GM19025 (cell line): Measurements from ENCODE around the gene CCT8.

Experiments
- ATAC-seq: cut with Tn5 transposase; IDR thresholded peaks from one replicate; pipeline ENCODE4 v1.9.1; 2021; ENCODE audit warnings: mild to moderate bottlenecking, low read depth, moderate library complexity; ENCODE audit not compliant: unreplicated experiment

The CCT8 gene, protein sequence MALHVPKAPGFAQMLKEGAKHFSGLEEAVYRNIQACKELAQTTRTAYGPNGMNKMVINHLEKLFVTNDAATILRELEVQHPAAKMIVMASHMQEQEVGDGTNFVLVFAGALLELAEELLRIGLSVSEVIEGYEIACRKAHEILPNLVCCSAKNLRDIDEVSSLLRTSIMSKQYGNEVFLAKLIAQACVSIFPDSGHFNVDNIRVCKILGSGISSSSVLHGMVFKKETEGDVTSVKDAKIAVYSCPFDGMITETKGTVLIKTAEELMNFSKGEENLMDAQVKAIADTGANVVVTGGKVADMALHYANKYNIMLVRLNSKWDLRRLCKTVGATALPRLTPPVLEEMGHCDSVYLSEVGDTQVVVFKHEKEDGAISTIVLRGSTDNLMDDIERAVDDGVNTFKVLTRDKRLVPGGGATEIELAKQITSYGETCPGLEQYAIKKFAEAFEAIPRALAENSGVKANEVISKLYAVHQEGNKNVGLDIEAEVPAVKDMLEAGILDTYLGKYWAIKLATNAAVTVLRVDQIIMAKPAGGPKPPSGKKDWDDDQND

DNA sequence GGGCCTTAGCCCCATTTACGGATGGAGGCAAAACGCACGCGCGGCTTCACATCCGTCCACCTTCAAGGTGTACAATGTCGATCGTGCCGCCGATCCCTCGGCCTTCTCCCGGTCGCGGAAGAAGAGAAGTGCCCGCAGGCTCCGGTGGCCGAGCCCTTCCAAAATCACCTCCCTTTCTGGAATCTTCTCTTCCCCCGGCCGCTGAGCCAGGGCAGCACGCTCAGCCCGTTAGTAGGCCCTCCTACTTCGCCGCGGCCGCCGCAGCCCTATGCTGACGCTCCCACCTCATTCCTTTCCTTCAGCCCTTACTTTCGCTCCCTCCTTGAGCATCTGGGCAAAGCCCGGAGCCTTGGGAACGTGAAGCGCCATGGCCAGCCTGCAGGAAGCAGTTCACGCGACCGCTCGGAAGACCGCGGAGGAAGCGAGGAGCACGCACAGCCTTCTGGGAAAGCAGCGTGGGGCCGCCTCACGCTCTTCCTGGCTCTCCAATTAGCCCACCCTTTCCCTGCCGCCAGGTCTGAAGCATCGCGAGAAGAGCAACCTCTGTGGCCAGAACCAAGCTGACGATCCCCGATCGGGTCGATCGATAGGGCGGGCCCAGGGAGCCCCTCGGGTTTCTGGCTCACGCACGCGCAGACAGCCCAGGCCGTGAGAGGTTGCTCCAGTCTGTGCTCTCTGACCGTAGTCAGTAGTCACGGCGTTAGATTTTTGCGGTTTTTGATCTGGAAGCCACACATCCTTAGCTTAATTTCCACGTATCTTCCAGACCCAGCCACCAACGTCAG is at the start of gene CCT8:
Gene CCT8, minus strand, starts transcription at position 427 of the 785 bp plus-strand sequence. Its CDS starts 58 bp downstream, at position 369.
- peak; percentile 88 for ATAC-seq

DNA sequence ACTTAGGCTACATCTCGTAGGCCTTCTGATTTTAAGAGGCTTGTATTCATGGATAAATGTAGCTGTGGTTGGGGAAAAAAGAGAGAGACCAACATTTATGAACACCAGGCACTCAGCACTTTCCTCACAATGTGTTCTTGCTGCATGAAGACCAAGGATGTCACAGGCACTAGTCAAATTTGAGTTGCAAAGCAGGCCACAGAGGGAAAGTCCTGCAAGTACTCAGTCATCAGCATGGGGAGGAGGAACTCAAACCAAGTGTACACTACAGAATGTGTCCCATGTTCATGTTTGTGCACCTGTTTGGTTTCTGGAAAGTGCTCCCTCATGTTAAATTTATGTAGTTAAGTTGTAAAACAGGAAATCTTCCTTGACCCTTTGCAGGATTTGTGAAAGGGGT is 48.3 kb upstream of the CCT8 start:
- peak; percentile 75 for ATAC-seq

DNA sequence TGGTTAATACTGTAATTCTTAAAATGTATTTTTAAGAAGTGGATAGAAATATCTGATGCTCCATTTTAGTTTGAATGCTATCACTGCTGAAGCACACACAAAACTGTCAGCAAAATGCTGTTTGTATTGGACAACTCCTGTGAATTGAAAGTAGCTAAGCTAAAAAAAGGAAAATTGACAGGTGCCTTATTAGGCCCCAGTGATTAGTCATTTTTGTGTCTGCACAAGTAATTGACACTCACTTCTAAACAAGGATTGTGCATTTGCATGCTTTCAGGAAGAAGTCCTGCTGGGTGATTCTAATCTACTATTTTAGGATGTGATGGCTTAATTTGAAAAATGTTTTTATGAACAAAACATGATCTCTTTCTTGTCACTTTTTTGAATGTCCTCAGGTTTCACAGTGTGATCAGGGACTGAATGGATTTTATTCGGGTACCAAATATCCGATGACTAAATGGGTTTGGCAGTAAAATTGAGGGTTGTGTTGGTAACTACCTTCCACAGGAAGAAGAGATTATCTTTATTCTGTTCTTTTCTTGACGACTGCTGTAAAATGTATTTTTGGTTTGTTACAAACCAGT is 44.0 kb upstream of the CCT8 start:
- ATAC-seq, result no peak

DNA sequence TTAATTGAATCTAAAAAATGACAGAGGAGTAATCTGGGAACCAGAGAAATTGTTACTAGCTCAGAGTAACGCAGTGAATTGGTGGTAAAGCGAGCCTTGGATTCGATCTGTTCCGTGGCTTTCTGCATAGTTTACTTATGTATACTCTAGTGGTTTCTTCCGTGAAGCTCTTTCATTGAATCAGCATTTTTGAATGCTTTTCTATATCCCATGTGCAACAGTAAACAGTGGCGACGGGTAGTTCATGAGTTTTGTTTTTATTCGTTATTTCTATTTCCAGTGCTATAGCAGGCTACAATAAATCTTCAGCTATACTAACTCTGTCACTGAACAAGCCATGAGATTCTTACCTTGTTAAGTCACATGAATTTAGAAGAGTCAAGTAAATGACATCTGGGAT is 42.5 kb upstream of the CCT8 start:
- ATAC-seq, result no peak

DNA sequence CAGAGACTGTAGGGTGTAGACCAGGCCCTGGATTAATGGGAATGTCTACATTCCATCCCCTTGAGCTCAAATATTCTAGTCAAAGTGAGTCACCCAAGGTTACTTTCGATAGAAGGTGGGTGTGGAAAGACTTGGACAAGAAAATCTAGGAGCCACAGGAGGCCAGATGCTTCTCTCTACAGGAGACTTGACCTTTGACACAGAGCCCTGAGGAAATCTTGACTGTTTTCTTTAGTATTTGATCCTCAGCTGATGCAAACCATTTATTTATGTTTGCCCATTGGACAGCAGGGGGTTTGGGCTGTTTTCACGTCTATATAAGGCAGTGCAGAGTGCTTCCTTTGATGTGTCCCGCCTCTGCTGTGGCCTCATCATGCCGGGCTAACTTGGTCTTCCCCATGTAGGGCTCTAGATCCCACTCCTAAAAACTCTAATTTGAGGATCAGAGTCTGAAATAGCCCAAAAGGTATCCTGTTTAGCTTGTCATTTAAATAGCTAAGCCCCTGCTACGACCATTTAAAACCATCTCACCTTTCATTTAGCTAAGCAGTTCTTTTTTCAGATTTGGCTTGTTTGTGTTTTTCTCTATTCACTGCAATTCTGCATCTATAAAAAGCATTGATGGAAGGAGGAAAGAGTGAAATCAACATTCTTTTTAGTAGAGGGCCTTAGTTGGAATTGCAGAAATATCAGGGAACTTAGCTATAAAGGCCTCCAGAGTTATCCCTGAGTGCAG is 41.5 kb upstream of the CCT8 start:
- no peak for ATAC-seq

DNA sequence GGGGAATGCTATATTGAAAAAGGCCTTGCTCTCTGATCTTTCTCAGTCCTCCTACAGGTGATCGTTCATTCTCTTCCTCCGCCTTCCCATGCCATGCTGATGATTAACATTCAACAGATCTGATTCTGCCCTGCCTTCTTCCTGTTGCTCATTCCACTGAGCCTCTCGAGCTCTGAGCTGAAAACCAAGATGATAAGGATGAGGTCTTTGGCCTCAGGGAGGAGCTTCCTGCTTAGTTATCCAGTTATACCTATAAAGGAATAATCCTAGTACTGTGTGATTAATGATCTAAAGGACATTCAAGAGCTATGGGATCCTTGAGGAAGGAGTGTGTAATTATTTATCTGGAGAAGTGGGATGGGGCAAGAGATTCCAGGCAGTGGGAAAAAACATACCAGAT is 31.8 kb upstream of the CCT8 start:
- ATAC-seq, result no peak

DNA sequence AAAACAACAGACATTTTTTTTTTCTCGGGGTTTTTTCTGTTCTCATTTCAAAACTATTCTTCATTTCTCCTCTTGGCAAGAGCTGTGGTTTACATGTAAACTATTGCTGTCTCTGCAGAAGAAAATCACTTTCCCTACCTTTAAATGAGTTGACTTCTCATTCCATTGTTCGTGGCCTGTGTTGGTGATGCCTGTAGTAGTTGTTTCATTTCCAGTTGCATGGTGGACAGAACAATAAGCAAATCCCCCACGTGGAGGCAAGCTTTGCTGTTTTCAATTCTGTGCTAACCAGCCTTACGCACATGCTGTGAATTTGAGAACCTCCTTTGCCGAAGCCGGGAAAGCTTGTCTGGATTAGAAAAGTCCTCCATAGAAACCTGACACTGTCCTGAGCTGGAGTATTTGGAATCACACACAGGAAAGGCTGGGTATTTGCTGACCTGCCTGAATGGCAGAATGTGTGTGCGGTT is 30.8 kb upstream of the CCT8 start:
- no peak for ATAC-seq

DNA sequence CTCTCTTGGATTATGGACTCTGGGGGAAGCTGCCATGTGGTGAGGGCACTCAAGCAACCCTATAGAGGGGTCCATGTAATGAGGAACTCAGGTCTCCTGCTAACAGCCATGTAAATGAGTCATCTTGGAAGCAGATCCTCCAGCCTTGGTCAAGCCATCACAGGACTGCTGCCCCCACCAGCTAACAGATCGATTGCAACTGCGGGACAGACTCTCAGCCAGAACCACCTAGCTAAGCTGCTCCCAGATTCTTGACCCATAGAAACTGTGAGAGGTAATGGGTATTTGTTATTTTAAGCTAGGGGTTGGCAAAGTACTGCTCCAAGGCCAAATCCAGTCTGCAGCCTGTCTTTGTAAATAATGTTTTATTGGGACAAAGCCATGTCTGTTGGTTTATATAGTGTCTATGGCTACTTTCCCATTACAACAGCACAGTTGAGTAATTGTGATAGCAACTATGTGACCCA is 29.4 kb upstream of the CCT8 start:
- ATAC-seq, result no peak

DNA sequence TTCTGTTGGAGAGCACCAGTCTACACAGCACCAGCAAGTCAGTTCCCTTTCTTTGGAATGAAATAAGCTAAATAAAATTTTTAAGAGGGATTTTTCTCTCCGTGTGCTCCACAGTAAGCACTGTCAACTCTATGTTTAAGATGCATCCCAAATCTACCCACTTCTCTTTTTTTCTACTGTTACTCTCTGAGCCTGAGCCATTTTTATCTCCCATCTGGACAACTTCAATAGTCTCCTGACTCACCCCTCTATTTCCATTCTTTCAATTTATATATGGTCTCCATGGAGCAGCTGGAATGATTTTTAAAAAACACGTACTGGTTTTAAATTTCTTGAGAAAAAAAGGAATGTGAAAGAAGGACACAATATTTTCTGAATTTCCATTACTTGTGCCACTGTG is 24.7 kb upstream of the CCT8 start:
- no peak for ATAC-seq

DNA sequence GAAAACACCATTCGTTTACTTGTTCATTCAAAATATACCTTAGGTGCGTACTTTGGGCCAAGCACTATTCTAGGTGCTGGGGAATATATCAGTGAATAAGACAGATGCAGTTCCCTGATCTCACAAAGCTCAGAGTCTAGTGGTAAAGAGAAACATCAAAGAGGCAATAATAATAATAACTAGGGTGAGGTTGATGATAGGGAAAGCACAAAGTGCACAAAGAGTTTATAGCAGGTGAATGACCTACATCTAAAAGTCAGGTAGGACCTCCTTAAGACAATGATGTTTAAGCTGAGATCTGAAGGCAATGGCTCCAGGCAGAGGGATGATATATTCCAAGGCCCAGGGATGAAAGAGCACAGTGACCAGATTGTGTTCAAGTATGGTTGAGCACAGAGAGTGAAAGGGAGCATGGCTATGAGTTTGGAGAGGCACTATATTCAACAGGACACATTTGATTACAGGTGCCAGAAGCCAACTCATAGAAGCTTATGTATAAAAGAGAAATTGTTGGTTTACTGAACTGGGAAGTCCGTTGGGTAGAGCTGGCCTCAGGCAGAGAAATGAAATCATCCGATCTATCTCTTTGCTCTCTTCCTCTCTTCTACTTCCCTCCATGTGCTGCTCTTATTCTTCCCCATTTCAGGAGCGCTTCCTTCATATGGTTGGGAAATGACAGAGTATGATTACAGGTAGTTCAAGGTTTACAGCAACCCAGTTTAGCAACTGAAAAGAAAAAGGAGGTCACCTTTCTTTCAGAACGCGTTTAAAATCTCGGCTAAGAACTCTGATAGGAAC is 23.0 kb upstream of the CCT8 start:
- ATAC-seq, result no peak

DNA sequence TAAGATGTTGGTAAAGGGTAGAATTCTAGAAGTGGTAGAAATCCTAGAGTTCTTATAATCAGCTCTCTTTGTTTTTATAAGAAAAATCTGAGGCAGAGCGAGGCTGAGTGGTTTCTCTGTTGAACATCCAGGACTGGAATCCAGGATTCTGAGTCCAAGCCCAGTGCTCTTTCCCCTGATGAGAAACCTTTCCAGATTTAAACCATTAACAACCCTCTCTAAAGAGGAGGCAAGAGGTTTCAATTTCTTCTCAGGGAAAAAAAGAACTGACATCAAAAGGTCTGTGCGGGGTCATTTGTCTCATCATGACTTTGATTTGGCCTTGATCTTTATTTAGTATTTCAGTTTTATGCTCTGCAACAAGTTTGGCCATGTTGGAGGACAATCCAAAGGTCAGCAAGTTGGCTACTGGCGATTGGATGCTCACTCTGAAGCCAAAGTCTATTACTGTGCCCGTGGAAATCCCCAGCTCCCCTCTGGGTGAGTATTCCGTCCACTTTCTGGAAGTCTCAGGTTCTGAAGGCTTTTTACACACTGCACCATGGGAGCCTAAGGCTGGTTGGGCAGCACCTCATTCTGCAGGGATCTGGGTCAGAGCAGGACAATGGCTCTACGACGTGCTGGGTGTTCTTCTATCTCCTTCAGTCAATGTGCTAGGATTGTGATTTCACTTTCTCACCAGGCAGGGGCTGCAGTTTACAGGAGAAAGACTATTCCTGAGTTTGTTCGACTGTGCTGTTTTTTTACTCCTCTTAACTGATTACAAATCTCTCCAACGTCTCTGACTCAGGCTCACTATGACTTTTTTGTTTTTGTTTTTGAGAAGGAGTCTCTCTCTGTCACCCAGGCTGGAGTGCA is 18.9 kb upstream of the CCT8 start:
- no peak for ATAC-seq

DNA sequence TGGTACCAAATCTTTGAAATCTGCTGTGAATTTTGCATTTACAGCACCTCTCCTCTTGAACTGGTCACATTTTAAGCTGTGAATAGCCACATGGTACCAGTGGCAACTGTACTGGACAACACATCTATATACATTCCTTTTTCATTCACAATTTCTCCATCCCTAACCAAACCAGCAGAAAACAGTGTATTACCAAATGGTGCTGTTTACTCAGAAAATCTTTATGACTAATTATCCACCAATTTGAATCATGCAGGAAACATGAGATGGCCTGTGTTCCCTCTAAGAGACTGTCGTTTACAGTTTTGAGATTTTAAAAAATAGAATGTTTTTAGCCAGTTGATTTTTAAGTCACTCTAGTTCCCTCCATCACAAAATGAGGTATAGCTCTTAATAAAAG is 17.6 kb upstream of the CCT8 start:
- no peak for ATAC-seq

DNA sequence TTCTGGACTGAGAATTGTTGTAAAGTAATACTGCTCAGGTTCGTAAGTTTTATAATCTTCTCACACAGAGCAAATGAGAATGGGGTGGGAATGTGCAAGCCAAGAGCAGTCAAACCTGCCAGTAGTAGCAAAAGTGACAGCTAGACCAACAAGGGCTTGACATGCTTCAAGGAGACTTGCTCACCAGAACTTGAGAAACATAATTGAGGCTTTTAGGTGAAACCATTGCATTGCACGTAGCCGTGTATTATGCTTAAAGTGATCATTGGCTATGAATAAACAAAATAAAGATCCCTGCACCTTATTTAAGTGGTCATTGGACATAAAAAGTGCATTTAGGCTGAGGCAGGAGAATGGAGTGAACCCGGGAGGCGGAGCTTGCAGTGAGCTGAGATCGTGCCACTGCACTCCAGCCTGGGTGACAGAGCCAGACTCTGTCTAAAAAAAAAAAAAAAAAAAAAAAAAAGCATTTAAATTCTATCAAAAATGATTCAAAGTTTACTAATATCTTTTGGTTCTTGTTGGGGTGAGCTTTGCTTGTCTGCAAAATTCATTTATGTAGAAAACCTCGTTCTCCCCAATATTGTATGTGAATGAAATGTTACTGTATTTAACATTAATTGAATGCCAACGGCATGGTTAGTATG is 11.8 kb upstream of the CCT8 start:
- no peak for ATAC-seq

DNA sequence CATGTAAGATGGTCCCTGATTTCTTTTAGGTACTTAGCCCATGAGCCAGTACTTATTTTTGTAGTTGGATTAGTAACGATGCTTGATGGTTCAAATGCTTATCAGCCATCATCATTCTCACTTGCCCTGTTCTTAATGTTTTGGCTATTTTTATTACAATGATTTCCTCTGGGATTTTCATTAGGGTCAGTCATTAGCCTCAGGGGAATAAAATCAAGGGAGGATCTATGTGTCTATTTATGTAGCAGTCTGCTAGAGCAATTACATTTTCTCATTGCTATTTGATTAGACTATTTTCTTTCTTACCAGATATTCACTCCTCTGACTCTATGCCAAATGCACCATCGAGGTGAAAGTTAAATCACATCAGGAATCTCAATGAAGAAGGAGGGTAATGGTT is 10.9 kb upstream of the CCT8 start:
- ATAC-seq, result no peak

DNA sequence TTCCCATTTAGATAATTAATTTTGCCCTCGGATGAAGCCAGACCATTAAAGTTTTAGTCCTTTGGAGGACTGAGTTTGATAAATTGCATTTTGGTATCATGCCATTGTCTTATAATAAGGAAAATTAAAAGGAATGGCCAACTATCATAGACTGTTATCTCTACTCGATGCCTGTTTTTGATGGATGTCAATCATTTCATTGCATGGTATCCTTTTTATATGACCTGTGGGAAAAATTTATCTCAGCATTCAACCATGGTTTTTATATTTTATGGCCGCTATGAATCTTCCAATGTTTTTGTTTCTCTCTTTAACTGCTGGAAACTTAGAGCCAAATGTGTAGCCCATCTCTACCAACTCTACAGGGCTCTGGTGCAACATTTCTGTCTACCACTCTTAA is 9.9 kb upstream of the CCT8 start:
- ATAC-seq, result no peak

DNA sequence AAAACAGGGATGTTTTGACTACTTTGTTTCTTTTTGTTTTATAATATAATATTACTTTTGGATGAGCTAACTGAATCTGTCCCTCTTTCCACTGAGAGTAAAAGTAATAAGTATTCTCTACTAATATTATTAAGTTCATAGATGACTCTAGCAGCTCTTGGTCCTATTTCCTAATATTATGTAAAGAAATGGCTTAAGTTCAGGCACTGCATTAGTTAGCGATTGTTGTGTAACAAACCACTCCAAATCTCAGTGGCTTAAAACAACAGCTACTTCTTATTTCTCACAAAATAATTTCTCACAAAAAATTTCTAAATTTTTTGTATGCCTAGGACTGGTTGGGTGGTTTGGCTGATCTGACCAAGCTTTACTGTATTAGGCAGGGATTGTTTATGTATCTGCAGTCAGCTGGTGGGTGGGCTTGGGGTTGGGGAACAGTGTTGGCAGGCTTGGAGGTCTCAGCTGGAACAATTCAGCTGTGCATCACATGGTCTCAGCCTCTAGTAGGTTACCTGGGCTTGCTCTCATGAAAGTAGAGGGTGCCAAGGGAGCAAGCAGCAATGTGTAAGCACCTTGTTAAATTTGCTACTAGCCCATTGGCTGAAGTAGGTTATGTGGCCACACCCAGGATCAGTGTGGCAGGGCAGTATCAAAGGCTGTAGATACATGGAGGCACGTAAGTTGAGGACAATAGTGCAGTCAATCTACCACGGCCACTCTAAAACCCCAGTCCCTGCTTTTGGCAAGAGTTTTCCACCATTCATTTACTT is 8.8 kb upstream of the CCT8 start:
- ATAC-seq, result no peak

DNA sequence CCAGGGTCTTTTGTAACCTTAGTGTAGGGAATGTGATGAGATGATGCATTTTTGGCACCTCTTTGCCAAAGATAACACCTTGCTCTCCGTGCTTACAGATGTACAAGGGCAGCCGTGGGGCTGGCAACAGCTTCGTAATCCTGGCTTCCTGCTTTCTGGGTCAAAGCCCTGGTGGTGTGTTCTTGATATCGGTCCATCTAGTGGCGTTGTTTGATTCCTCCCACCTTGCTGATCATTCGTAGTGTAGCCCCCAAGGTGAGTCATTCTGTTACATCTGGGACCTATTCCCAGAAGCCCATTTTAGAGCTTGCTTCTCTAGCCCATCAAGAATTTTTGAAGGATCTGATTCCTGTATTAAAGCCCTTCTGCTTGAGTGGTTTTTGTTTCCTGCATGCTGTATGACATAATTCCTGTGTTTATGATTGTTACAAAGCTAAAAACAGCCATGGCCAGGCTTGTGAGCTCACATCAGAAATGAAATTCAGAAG is 7.0 kb upstream of the CCT8 start:
- no peak for ATAC-seq
